Brain microvascular endothelial cell (primary cell): ENCODE data around the gene LRP3.

Source experiments
- DNase-seq: peaks from one replicate; pipeline ENCODE4 v3.0.0-alpha.2; 2020
- H3K27ac ChIP-seq: fragments of 250-450 bp; sonication (Bioruptor Pico); 2 replicates; pipeline ENCODE4 v1.5.1; 2020; ENCODE audit warnings: mild to moderate bottlenecking, moderate library complexity
- H3K27me3 ChIP-seq: fragments of 250-450 bp; sonication (Bioruptor Pico); replicated peaks from 2 replicates; pipeline ENCODE4 v1.5.1; 2020; ENCODE audit warnings: mild to moderate bottlenecking
- H3K36me3 ChIP-seq: fragments of 250-450 bp; sonication (Bioruptor Pico); replicated peaks from 2 replicates; pipeline ENCODE4 v1.5.1; 2020; ENCODE audit warnings: mild to moderate bottlenecking
- H3K4me3 ChIP-seq: 2 replicates; pipeline ENCODE4 v1.5.1; 2011; ENCODE audit warnings: low read depth, mild to moderate bottlenecking, control low read depth, low read length, moderate library complexity
- in situ Hi-C: cut with HindIII; loops from 2 replicates; pipeline ENCODE4 v1.10.0; 2017; ENCODE audit warnings: low sequenced_read_pairs, low pct_ligation_motif_present
- TF ChIP-seq, protein P1 (sequence below): IDR thresholded peaks from 2 replicates; pipeline ENCODE4 v1.5.1; 2011; ENCODE audit warnings: low read depth, mild to moderate bottlenecking, moderate library complexity, low read length, control low read depth, inconsistent platforms; ENCODE audit errors: missing control alignments

LRP3 gene

DNA sequence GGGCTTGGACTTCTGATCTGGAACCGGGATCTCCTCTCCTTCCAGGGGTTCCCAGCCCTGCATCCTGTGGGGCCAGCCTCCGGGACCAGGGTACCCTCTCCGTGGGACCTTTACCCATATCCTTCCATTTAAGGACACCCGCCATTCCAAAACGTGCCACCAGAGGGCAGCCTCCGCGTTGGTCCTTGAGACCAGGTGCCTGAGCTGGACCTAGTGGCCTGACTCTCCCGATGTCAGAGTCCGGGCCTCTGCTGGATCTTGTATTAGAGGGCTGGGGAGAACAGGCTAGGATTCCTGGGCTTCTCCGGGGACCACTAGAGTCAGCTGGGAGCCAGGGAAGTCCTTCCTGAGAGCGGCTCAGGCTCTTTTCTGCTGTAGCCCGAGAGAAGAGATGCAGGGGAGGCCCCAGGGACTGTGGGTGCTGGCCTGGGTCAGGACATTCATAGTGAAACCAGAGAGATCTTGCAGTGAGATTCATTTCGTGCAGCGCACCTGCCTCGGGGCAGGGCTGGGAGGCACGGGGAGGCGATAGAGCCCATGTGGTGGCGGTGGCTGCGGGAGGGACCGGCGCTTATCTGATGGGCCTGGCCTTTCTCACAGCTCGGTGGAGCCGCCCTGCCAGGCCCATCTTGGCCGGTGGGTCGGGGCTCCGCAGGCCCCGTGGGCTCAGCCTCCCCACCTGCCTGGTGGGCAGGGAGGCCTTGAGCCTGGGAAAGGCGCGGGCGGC is 41.3 kb downstream of the LRP3 start:
- TF ChIP-seq, protein P1, sequence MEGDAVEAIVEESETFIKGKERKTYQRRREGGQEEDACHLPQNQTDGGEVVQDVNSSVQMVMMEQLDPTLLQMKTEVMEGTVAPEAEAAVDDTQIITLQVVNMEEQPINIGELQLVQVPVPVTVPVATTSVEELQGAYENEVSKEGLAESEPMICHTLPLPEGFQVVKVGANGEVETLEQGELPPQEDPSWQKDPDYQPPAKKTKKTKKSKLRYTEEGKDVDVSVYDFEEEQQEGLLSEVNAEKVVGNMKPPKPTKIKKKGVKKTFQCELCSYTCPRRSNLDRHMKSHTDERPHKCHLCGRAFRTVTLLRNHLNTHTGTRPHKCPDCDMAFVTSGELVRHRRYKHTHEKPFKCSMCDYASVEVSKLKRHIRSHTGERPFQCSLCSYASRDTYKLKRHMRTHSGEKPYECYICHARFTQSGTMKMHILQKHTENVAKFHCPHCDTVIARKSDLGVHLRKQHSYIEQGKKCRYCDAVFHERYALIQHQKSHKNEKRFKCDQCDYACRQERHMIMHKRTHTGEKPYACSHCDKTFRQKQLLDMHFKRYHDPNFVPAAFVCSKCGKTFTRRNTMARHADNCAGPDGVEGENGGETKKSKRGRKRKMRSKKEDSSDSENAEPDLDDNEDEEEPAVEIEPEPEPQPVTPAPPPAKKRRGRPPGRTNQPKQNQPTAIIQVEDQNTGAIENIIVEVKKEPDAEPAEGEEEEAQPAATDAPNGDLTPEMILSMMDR, result peak; percentile 95
- in situ Hi-C loops, result no loop called here
- Histone ChIP-seq H3K27me3 (no peaks in the 10 kb centered on the region), H3K4me3 (no peak overlapping the region), H3K27ac (no peak overlapping the region), H3K36me3 (no peaks in the 10 kb centered on the region)
- DNase-seq, result peak; percentile 61

DNA sequence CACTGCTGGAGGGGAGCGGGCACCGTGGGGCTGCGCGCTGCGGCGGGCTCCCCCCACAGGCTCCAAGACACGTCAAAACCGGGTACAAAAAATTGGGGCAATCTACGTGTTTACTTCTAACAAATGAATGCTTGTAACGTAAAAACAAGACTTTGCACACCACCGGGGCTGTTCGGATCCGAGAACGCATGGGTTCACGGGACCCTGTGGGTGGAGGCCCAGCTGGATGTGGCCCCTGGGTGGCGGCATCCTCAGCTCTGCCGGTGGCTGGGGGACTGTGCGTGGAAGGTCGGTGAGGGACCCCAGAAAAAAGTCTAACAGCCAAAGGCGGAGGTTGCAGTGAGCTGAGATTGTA is 41.8 kb downstream of the LRP3 start:
- in situ Hi-C loops, result no loop called here
- TF ChIP-seq, protein P1, result no peak
- no peak overlapping the region for H3K27ac ChIP-seq
- DNase-seq, result no peak
- H3K27me3 ChIP-seq, result no peaks in the 10 kb centered on the region
- H3K36me3 ChIP-seq, result no peaks in the 10 kb centered on the region
- H3K4me3 ChIP-seq, result no peak overlapping the region

DNA sequence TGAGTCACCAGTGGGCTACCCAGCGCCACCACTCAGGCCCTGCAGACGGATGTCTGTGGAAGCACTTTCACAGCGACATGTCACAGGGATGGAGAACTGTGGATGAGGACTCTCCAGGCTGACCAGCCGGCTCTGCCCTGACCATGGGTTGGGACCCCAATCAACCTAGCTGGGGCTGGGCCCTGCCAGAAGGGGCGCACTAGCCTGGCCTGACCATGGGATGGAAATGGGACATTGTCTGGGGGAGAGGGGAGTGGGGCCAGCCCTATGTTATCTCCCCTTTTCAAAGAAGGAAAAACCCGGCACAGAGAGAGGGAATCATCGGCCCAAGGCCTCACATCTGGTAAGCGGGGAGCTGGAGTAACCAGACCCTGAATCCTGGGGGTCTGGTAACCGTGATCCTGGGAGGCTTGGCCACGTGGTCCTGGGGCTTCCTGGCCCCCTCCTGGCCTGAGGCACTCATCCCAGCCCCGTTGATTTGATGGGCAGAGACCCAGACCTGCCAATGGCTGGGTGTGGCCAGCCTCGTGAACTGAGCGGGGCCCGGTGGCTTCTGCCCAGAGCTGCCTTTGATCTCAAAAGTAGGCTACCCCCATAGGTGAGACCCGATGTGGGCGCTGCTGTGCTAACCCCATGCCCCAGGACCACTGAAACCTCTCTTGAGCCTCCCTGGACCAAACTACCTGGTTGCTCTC is 42.7 kb downstream of the LRP3 start:
- no peak overlapping the region for H3K27ac ChIP-seq
- no peak overlapping the region for H3K4me3 ChIP-seq
- in situ Hi-C loops, result no loop called here
- no peaks in the 10 kb centered on the region for H3K27me3 ChIP-seq
- TF ChIP-seq, protein P1, result no peak
- no peaks in the 10 kb centered on the region for H3K36me3 ChIP-seq
- no peak for DNase-seq

DNA sequence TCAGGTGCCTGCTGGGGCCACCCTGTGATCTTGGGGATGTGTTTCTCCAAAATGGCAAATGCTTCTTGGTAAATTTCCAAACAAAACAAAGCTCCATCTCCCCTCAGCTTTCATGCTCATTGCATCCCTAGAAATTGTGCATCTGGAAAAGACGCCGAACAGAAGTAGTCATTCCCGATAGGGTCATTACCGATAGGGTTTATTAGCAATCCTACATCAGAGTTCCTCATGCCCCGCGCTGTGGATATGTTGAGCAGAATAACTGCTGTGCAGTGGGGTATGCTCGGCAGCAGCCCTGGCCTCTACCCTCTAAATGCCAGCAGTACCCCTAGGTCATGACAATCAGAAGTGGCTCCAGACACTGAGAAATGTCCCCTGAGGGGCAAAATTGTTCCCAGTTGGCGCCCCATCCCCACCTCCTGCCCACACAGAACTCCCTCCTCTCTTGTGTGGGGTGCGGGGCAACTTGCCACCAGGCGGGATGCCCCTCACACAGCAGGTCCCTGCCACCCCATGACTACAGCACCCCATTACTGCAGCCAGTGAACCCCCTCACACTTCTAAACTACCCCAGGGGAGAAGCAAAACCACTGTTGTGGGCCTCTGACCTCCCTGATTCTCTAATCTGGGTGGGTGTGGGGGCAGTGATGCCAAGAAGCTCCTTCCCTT is 44.5 kb downstream of the LRP3 start:
- TF ChIP-seq, protein P1, result no peak
- DNase-seq, result no peak
- in situ Hi-C loops, result no loop called here
- H3K27me3 ChIP-seq, result no peaks in the 10 kb centered on the region
- H3K36me3 ChIP-seq, result no peaks in the 10 kb centered on the region
- H3K27ac ChIP-seq, result no peak overlapping the region
- no peak overlapping the region for H3K4me3 ChIP-seq

DNA sequence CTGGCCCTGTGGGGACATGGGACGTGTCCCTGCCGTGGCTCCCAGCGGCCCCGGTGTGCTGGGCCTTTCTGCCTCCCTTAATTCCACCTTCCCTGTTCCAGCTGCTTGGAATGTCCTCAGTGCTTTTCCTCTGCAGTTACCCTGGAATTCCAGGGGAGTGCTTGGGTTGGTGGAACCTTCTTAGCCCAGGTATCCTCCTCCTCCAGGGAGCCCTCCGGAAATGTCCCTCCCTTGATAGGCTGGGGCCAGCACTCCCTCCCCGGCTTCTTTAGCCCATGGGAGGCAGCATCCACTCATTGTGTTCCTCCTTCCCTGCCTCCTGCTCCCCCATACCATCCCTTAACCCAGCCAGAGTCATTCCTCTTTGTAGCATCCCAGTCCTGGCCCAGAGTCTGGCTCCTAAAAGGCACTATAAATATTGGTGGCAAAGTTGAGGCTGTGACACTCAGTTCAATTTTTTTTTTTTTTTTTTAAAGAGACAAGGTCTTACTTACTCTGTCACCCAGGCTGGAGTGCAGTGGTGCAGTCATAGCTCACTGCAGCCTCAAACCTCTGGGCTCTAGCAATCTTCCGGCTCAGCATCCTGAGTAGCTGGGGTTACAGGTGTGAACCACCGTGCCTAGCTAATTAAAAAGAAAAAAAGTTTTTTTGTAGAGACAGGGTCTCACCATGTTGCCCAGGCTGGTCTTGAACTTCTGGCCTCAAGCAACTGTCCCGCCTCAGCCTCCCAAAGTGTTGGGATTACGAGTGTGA is 45.3 kb downstream of the LRP3 start:
- Histone ChIP-seq H3K4me3 (no peak overlapping the region), H3K27me3 (no peaks in the 10 kb centered on the region), H3K27ac (no peak overlapping the region), H3K36me3 (no peaks in the 10 kb centered on the region)
- TF ChIP-seq, protein P1, result no peak
- in situ Hi-C loops, result no loop called here
- DNase-seq, result no peak
